Loucy (cell line): ENCODE results near the gene CXCR6.
A peak's percentile ranks its signal among the peaks of the same experiment; 100 is the strongest.

ENCODE experiments used
- H2AFZ ChIP-seq: fragments of 200-600 bp; sonication (generic); 2 replicates; pipeline ENCODE4 v1.6.0; 2016; ENCODE audit warnings: antibody characterized with exemption, mild to moderate bottlenecking, low read length, moderate library complexity
- H3F3A ChIP-seq: fragments of 200-600 bp; 2 replicates; pipeline ENCODE4 v1.6.0; 2016; ENCODE audit warnings: antibody characterized with exemption, low read depth, mild to moderate bottlenecking
- H3K27me3 ChIP-seq: fragments of 200-600 bp; sonication (generic); 2 replicates; pipeline ENCODE4 v1.6.1; 2014; ENCODE audit warnings: low read length, mild to moderate bottlenecking; ENCODE audit not compliant: insufficient read depth, poor library complexity, severe bottlenecking
- H3K36me3 ChIP-seq: fragments of 200-600 bp; sonication (generic); 2 replicates; pipeline ENCODE4 v1.6.1; 2016; ENCODE audit warnings: low read length; ENCODE audit not compliant: insufficient read depth
- H3K4me1 ChIP-seq: fragments of 200-600 bp; sonication (generic); 2 replicates; pipeline ENCODE4 v1.5.1; 2014; ENCODE audit warnings: low read length, mild to moderate bottlenecking; ENCODE audit not compliant: insufficient read depth, poor library complexity, severe bottlenecking
- H3K4me2 ChIP-seq: fragments of 200-600 bp; sonication (generic); 2 replicates; pipeline ENCODE4 v1.6.0; 2014; ENCODE audit warnings: antibody characterized with exemption, low read length, low read depth, mild to moderate bottlenecking; ENCODE audit not compliant: poor library complexity, severe bottlenecking
- H3K4me3 ChIP-seq: fragments of 200-600 bp; sonication (generic); 2 replicates; pipeline ENCODE4 v1.5.1; 2014; ENCODE audit warnings: low read length, mild to moderate bottlenecking, mixed read lengths; ENCODE audit not compliant: poor library complexity, severe bottlenecking
- H3K79me2 ChIP-seq: fragments of 200-600 bp; sonication (generic); 2 replicates; pipeline ENCODE4 v1.6.1; 2014; ENCODE audit warnings: low read length; ENCODE audit not compliant: insufficient read depth
- H3K9ac ChIP-seq: fragments of 200-600 bp; sonication (generic); 2 replicates; pipeline ENCODE4 v1.6.0; 2014; ENCODE audit warnings: mild to moderate bottlenecking, low read depth, low read length, moderate library complexity; ENCODE audit not compliant: poor library complexity, severe bottlenecking
- H3K9me2 ChIP-seq: fragments of 200-600 bp; sonication (generic); replicated peaks from 2 replicates; pipeline ENCODE4 v1.6.1; 2016; ENCODE audit warnings: low read depth, low read length, mixed read lengths
- H3K9me3 ChIP-seq: fragments of 200-600 bp; sonication (generic); 2 replicates; pipeline ENCODE4 v1.6.1; 2014; ENCODE audit warnings: mild to moderate bottlenecking, antibody characterized with exemption, low read length, low read depth; ENCODE audit not compliant: insufficient read depth
- H4K20me1 ChIP-seq: fragments of 200-600 bp; sonication (generic); 2 replicates; pipeline ENCODE4 v1.6.0; 2014; ENCODE audit warnings: antibody characterized with exemption, low read length, mild to moderate bottlenecking; ENCODE audit not compliant: insufficient read depth, poor library complexity, severe bottlenecking
- CTCF ChIP-seq: fragments of 200-600 bp; sonication (generic); conservative IDR thresholded peaks from 2 replicates; pipeline ENCODE4 v1.5.1; 2014; ENCODE audit warnings: mild to moderate bottlenecking, antibody characterized with exemption, low read length
- EZH2phosphoT487 ChIP-seq: fragments of 200-600 bp; IDR thresholded peaks from 2 replicates; pipeline ENCODE4 v1.6.1; 2018; ENCODE audit warnings: antibody characterized with exemption, mild to moderate bottlenecking, moderate library complexity, borderline replicate concordance

Gene CXCR6

GRCh38 chr3:45927881-45928280 is 15.4 kb upstream of the CXCR6 start:
- H3K4me1 ChIP-seq = peaks cover 3% of the 10 kb centered on the region
- no peaks in the 10 kb centered on the region for H3K9me2 ChIP-seq
- no peak overlapping the region for H3K9ac ChIP-seq
- TF ChIP-seq EZH2phosphoT487 (no peak), CTCF (no peak)
- H4K20me1 ChIP-seq = no peaks in the 10 kb centered on the region
- H3K27me3 ChIP-seq = no peaks in the 10 kb centered on the region
- H3K36me3 ChIP-seq = peaks cover 49% of the 10 kb centered on the region; the same call in 1 of the 2 replicates
- no peak overlapping the region for H3K4me3 ChIP-seq
- no peaks in the 10 kb centered on the region for H3K9me3 ChIP-seq
- H3F3A ChIP-seq = no peaks in the 10 kb centered on the region
- H2AFZ ChIP-seq = no peak overlapping the region
- no peaks in the 10 kb centered on the region for H3K79me2 ChIP-seq
- H3K4me2 ChIP-seq = no peak overlapping the region

GRCh38 chr3:45929042-45929679 is 14.1 kb upstream of the CXCR6 start:
- Histone ChIP-seq H3F3A (no peaks in the 10 kb centered on the region), H3K9ac (no peak overlapping the region), H3K4me2 (no peak overlapping the region), H3K4me3 (no peak overlapping the region), H4K20me1 (no peaks in the 10 kb centered on the region), H3K27me3 (no peaks in the 10 kb centered on the region), H3K9me2 (no peaks in the 10 kb centered on the region), H3K36me3 (peaks cover 38% of the 10 kb centered on the region; the same call in 1 of the 2 replicates), H3K4me1 (no peaks in the 10 kb centered on the region), H2AFZ (no peak overlapping the region), H3K79me2 (no peaks in the 10 kb centered on the region), H3K9me3 (no peaks in the 10 kb centered on the region)
- TF ChIP-seq EZH2phosphoT487 (no peak), CTCF (peak; percentile 91)

- peaks cover 48% of the 10 kb centered on the region; the same call in 1 of the 2 replicates for H3K36me3 ChIP-seq
- H3K27me3 ChIP-seq = no peaks in the 10 kb centered on the region
- H3K79me2 ChIP-seq = no peaks in the 10 kb centered on the region
- H4K20me1 ChIP-seq = no peaks in the 10 kb centered on the region
- H3F3A ChIP-seq = no peaks in the 10 kb centered on the region
- no peak overlapping the region for H3K9ac ChIP-seq
- no peak overlapping the region for H3K4me2 ChIP-seq
- H3K4me1 ChIP-seq = no peaks in the 10 kb centered on the region
- H3K9me3 ChIP-seq = no peaks in the 10 kb centered on the region
- no peak overlapping the region for H2AFZ ChIP-seq
- H3K9me2 ChIP-seq = no peaks in the 10 kb centered on the region
- no peak overlapping the region for H3K4me3 ChIP-seq
- TF ChIP-seq CTCF (no peak), EZH2phosphoT487 (no peak)
These were observed 11.8 kb upstream of the CXCR6 start for GRCh38 chr3:45931496-45931895.
